ENCODE measurements around the gene SRGAP2C.
"Not testable (repeated sequence)": the region's sequence is repeated elsewhere in the genome, so short reads cannot be mapped to it uniquely, and the experiment has no call there.

DNA sequence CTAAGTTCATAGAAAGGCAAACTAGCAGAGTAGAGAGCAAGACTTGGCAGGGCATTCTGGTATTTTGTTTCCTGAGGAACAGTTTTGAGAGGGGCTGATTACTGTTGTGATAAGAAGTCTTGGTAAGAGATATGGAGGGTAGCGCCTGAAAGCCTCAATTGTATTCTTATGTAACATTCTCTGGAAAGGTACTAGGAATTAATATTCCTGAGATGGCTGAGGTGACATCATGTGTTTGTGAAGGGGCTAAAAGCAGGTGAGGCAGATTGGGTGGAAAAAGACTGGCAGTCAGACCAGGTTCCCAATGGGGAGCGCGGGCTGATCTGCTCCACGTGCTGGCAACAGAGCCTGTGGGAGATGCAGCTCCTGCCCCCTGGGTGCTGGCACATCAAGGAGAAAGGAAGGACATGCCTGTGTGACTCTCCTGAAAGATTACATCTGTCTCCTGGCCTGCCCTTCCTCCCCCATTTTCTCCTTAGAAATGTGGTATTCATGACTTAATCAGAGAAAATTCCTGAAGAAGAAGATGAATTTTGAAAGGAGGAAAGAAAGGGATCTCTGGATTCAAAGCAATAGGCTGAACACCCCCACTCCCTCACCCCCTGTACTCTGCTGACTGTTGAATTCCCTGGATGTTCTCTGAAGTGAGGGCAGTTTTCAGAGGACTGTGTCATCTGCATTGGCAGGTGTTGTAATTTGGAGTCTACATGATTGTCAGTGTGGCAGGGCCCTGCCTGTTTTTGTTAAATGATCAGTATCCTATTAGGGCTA lies 94.2 kb downstream of the SRGAP2C start:
- TF ChIP-seq, protein P1, sequence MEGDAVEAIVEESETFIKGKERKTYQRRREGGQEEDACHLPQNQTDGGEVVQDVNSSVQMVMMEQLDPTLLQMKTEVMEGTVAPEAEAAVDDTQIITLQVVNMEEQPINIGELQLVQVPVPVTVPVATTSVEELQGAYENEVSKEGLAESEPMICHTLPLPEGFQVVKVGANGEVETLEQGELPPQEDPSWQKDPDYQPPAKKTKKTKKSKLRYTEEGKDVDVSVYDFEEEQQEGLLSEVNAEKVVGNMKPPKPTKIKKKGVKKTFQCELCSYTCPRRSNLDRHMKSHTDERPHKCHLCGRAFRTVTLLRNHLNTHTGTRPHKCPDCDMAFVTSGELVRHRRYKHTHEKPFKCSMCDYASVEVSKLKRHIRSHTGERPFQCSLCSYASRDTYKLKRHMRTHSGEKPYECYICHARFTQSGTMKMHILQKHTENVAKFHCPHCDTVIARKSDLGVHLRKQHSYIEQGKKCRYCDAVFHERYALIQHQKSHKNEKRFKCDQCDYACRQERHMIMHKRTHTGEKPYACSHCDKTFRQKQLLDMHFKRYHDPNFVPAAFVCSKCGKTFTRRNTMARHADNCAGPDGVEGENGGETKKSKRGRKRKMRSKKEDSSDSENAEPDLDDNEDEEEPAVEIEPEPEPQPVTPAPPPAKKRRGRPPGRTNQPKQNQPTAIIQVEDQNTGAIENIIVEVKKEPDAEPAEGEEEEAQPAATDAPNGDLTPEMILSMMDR (IDR thresholded peaks at IDR 0.05; ENCODE audit: insufficient read depth, low read length, poor library complexity, severe bottlenecking) = not testable (repeated sequence)
- not testable (repeated sequence) for TF ChIP-seq EZH2phosphoT487 (conservative IDR thresholded peaks at IDR 0.05; ENCODE audit: low read length)

Measured in SU-DHL-6 (cell line).